GM20431 (cell line): ENCODE data around the gene GPR153.

Experiments used
- in situ Hi-C: fragments of 300-500 bp; cut with MseI, MboI; formaldehyde crosslinking; loops from one replicate; pipeline ENCODE4 v1.15.0; 2020; ENCODE audit warnings: low sequenced_read_pairs; ENCODE audit not compliant: unreplicated experiment

The GPR153 gene

DNA sequence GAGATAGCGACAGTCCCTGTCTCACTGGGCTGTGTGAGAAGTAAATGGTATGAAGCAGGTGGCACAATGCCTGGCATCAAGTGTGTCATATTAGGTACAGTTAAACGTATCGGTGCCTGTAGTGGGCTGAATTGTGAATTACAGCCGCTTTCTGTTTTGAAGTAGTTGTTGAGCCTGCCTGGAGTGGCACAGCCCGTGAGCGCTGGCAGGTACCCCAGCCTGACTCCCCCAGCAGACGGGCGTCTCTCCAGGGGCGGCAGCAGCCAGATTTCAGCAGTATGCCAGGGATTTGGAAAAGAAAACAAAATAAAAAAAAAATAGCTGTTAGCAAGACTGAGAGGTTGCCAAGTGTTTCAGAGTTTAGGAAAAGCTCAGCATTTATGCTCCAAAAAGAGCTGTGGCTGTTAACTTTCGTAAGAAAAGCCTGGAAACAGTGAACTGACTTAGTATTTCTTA lies 26.6 kb upstream of the GPR153 start:
- in situ Hi-C loops = no loop called here

DNA sequence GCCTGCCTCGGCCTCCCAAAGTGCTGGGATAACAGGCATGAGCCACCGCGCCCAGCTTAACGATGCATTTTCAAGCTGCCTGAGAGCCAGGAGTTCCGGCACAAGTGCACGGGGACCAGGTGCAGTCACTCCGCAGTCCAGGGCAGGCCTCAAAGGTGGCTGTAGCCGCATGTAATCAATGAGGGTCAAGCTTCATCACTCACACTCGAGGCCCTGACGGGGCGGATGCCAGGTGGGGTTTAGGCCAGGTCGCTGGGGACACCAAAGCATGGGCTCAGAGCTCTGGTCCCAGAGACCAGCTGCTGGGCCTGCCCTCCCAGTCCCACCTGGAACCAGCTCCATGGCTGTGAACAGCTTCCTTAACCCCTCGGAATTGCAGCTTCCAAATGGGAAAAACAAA lies 26.1 kb upstream of the GPR153 start:
- in situ Hi-C loops = no loop called here

DNA sequence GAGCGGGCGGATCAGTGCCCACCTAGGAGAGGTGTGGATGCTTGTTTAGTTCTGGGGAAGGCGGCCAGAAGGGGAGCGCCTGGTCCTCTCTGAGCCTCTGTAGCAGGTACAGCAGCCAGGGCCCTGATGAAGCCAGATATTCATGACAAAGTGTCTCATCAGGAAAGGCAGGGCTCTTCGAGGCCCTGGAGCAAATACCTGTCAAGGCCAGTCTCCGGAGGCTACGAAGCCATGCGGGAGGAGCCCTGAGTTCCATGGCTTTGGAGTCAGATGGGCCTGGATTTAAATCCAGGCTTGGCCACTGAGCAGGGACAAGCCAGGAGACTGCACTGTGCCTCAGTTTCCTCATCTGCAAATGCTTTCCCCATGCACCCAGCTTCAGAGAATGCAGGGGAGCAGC lies 25.4 kb upstream of the GPR153 start:
- in situ Hi-C loops = no loop called here

DNA sequence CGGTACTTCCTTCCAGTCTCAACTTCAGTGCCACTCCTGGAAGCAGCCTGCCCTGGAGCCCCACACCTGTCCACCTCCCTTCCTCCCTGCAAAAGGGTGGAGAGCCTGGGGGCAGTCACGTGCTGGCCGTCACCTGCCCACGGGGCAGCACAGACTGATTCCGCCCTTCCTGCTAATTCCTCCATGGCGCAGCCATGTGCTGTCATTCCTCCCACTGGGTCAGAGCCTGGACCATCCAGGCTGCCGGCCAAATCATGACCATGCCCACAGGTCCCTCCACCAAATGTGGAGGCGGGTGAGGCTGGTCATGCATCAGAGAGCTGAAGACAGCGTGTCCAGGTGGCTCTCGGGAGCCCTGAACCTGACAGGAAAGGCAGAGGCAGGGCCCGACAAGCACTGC lies 24.4 kb upstream of the GPR153 start:
- in situ Hi-C loops = no loop called here

DNA sequence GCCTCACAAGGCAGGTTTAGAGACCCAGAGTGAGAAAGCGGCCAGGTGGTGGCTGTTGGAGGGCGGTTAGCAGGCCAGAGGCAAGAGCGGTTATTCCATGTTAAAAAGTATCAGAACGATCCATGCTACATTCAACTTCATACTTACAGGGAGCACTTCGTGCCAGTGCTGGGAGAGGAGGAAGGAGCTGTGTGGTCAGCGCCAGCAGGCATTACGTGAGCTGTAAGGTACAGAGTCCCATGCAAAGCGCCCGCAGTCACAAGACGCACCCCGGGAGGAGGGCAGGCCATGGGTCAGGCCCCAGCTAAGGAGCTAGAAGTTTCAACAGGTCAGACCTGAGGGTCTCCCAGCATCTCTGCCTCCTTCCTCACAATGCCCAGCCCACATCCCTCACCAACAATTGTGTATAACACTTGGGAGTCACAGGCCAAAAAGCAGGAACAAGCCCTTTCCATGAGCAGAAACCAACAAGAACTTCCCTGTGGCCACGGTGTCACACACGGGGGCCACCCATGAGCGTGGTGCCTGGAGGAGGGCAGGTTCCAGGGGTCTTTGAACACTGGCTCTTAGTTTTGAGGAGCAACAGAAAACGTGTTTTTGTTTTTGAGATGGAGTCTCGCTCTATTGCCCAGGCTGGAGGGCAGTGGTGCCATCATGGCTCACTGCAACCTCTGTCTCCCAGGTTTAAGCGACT lies 21.8 kb upstream of the GPR153 start:
- in situ Hi-C loops = no loop called here

DNA sequence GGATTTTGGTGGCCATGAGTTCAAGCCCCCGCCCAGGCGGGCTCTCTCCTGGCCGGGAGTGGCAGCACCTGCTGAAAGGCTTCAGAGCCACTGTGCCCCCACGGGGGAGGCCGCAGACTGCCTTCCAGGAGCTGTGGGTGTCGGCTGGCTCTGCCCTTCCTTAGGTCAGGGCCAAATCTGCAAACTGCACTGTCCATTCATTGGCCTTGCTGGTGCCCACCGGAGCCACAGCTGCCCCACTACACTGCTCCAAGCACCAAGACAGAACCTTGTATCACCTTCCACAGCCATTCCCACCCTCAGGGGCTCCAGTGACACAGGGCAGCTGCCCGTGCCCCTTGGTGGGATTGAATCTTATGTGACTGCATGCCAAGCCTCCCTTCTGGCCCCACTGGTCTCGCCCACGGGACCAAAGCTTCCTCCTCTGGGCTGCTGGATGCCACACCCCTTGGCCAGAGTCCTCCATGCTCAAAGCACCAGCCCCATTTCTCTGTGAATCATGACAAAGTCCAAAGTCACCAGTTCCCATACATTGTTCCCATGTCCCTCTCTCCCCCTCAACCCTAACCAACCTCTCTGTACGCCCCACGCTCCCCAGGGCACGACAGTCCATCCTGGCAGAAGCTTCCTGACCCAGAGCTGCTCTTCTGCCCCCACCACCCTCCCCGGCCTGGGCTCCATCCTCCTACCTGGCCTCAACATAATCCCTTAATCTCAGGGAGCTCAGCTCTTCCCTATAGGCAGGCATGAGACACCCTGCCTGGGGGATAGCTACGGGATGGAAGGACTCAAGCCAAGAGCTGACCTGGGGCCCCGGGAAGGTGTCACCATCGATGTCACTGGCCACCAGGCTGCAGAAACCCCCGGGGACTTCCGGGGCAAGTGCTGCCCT lies 20.9 kb upstream of the GPR153 start:
- in situ Hi-C loops = no loop called here

DNA sequence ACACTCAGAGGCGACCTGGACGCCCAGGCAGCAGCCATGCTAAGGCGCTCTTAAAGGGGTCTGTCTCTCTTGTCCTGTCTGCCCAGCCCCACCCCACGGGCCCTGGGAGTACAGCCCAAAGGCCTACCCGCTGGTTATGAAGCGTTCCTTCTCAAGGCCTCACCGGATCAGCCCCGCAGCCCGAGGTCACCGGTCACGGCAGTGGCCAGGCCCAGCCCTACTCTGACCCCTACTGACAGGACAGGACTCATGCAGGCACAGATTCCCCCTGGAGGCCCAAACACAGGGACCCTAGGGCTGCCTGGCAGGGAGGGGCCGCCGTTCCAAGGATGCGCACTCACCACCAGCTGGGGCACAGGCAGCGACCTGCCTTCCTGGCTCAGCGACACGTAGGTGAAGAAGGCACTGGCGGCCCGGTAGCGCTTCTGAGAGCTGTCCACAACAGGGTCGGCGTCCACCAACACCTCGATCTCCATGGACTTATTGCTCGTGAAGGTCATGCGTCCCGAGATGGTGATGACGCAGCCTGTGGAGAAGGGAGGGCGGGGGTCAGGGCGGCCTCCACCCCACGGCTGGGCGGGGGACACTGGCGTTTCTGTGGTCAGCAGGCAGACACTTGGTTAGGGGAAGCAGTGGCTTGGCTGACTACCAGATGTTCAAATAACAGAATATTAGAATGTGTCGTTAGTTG lies 20.0 kb upstream of the GPR153 start:
- in situ Hi-C loops = no loop called here

DNA sequence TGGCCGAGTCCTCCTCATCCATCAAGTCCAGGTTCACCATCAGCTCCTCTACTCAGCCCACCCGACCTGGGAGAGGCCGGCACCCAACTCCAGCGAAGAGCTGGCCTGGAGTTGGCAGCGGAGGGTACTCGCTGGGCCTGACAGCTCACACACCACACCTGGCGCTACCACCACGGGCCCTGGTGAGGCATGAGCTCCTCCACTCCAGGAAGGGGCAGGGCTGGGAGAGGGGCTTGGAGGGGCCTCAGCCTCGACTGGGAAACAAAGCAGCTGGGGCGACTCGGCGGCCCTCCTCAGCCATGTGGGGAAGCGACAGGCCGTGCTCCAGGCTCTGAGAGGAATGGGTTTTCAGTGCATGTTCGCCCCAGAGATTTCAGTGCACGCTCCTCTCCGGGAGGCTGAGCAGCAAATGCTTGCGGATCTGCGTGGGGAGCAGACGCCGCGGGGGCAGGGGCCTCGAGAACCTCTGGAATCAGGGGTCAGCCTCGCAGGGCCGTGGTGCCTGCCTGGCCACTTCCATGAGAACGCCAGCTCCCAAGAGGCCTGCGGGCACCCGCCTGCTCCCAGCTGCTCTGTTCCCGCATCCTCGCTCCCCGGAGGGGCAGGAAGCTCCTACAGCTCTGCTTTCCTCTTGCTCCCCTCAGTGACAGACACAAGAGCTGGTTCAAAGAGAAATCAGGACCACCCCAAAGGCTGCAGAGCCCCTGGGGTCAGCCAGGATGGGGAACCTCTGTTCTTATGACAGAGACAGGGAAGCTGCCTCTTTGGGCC lies 18.9 kb upstream of the GPR153 start:
- in situ Hi-C loops = no loop called here

DNA sequence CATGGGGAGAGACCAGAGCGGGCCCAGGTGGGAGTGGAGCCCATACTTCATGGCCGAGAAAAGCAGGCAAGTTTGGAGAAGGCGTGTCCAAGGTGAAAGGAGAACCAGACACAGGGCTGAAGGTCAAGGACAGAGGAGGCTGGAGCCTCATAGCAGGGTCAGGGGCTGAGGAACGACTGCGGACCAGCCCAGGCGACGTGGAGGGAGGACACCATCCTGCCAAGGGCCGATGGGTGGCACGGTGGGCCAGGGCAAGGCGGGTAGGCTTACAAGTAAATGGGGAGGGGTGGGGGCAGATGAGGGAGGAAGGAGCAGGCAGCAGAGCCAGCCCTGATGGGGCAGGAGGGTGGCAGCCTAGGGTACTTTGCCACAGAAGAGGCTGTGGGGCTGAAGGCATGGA lies 18.2 kb upstream of the GPR153 start:
- in situ Hi-C loops = no loop called here

DNA sequence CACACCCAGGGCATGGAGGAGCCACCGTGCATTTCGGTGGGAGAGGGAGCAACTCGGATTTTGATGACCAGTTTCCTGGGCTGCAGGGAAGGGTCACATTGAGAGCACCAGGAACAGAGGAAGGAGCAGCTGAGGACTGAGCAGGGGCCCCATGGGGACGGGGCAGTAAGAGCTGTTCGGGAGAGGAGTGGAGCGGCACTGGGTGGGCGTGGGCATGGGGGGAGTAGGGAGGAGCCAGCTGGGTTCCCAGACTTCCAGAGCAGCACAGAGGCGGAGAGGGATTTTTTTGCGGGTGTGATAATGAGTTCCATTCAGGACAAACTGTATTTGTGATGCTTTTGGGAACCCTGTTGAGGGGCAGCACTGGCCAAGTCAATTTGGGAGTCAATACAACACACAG lies 17.4 kb upstream of the GPR153 start:
- in situ Hi-C loops = no loop called here

DNA sequence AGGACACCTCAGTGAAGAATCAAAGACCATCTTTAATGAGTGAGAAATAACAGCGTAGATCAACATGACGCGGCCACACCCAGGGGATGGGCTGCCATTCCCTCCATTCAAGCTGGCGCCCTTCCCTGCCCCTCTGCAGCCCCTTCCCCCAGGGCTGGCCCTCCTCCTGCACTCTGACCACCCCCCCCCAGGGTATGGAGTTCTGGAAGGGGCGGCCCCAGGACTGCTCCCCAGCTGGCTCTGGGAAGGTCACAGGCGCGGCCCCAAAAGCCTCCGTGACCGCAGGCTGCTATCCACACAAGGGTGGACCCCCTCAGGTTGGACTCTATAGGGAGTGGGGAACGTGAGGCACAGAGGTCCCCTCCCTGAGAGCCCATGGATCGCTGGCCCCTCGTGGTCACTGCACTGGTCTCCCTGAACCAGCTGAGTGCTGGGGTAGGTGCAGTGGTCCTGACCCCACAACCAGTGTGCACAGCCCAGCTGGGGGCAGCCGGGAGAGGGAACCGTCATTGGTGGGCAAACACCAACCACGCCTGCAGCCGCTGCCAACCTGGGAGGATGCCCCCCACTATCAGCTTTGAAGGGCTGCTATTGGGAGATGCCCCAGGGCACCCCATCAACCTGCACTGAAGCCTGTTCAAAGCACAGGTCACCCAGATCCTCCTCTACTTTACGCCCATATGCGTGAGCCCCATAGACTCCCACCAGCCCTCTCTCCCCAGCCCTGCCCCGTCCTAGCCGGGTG lies 16.1 kb upstream of the GPR153 start:
- in situ Hi-C loops = no loop called here

DNA sequence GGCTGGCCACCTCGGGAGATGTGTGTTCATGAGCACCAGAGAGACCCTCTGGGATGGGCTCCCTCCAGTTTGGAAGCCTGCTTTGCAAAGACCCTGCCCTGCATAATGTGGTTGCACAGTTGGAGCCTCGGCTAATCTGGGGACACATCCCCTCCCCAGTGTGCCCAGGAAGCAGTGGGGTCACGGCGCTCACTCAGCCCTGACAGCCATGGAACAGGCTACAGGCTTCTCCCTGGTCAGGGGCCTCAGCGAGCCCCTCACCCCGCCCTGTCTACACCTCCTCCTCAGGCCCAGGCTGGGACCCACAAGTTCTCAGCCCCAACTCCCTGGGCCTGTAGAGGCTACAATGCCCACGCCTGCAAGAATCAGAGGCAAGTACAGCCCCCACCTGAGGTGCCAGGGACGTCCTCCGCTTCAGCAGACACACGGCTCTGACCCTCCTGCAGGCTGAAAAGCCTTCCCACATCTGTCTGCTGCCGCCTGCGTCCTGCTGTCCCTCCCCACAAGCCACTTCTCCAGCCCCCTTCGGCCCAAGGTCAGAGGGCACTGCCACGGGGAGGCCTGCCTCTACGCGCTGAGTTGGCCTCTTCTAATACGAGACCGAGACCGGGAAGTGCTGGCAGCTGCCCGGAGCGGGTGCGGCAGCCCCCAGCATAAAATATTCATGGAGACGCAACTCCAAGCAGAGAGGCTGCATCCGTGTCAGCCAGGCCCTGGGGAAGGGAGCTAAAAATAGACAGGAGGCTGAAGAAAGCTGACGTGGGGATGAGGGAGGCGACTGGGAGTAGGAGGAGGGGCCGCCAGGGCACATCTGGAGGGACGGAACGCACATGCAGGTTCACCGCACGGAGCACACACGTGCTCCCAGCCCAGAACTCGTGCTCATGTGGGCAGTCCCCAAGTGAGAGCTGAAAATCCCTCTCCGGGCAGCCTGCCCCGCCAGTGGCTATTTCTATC lies 15.2 kb upstream of the GPR153 start:
- in situ Hi-C loops = no loop called here

DNA sequence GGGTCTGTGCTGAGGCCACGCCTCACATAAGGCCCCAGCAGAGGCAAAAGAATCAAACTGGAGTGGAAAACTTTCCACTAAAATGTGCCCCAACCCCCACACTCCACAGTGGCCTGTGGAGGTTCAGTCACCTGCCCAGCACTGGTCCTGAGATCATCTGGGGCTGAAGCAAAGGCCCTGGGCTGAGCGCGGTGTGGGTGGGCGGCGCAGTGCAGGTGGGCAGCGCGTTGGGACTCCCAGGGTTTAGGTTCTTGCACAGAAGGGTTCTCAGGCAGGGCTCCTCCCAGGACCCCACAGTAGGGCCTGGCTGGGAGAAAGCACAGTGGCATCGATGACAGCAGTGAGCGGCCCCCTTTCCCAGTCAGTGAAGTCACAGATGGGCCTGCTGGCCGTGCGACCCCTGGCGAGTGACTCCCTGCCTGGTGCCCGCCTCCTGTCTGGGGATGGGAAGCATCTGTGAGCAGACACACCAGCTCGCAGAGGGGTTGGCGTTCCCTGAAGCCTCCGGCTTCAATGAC lies 13.8 kb upstream of the GPR153 start:
- in situ Hi-C loops = loop anchor here (25.0 kb wide), 1 partner anchor 138 kb away; the partner anchor contains the start of genes ESPN and HES2

DNA sequence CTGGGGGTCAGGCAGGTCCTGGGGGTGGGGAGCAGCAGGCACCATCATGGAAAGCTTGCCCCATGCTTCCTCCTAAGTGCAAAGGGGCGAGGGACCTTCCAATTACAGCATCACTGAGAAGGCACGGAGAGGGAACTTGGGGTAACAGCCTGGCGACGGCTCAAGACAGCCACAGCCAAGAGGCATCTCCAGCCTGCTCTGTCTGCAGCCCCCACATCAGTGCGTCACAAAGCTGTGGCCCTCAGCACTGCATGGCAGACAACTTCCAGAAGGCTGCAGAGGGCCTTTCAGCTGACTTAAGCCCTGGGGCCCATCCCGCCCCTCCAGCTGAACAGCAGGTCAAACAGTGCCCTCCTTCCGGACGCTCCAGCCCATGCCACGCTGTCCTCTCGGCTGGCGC lies 13.2 kb upstream of the GPR153 start:
- in situ Hi-C loops = loop anchor here (25.0 kb wide), 1 partner anchor 138 kb away; the partner anchor contains the start of genes ESPN and HES2

DNA sequence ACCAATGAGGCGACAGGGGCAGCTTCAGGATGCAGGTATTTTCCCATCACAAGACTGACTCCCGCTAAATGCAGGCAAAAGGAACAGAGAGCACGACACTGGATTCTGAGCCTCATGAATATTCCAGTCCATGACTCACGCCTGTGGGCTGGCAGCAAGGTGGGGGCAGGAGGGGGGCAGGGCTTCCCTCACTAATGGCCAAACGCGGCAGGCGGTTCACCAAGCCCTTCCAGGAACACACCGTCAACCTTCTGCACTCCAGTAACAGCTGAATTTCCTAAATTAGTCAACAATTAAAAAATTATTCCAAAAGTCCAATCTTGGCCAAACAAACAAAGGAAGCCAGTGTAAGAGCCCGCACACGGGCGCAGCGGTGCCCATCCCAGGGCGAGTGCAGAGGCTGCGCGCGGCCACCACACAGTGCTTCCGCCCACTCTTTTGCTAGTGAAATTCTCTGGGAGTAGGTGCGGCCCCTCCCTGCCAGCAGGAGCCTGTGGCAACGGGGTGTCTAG lies 12.5 kb upstream of the GPR153 start:
- in situ Hi-C loops = loop anchor here (25.0 kb wide), 1 partner anchor 139 kb away; the partner anchor contains the start of genes ESPN and HES2

DNA sequence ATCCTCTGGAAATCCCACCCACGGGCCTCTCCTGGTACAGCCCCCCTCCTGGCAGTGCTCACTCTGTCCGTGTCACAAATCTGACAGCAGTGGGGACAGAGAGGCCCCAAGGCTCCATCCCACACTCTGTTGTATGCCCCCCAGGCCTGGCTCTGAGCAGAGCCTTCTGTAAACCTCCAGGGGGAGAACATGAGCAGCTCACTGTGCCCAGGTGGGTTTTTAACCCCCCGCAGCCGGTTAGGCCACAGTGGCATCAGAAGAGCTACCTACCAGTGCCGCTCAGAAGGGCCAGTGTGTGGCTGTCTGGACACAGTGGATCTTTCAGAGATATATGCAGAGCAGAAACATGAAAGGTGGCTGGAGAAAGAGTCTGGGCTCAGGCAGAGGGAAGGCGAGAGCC lies 12.0 kb upstream of the GPR153 start:
- in situ Hi-C loops = loop anchor here (25.0 kb wide), 1 partner anchor 139 kb away; the partner anchor contains the start of genes ESPN and HES2

DNA sequence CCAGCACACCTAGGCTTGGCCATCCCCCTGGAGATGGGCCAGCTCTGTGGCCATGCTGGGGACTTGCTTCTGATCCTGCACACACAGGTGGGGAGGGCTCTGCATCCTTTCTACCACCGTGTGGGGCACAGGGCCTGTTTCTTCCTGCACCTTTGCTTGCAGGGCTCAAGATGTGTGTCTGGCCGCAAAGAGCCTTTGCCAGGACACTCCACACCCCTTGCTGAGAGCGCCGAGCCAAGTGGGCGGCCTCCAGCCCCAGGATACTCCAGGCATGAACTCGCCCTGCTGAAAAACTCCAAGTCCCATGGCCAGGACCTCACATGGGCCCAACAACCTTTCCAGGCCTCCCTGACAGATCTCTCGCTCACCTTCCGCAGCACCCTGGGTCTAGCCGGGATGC lies 11.6 kb upstream of the GPR153 start:
- in situ Hi-C loops = loop anchor here (25.0 kb wide), 1 partner anchor 140 kb away; the partner anchor contains the start of genes ESPN and HES2
